Effector memory CD8-positive, alpha-beta T cell (primary cell): ENCODE measurements around the gene ZRSR2.
"Not testable (repeated sequence)": the region's sequence is repeated elsewhere in the genome, so short reads cannot be mapped to it uniquely, and the experiment has no call there.

Source experiments
- ATAC-seq: fragments of 150-1000 bp; cut with Tn5 transposase; replicated peaks from 2 replicates; pipeline ENCODE4 v1.10.0; 2021; ENCODE audit warnings: mild to moderate bottlenecking, moderate library complexity
- DNase-seq, 3 experiments: peaks; one replicate each; pipeline ENCODE4 v3.0.0; 2021
- H3K27ac Mint-ChIP-seq, 2 donors: one replicate each; pipeline ENCODE4 v1.8.0; 2022; ENCODE audit warnings: mild to moderate bottlenecking in 2 of 2, mixed read lengths in 2 of 2, moderate library complexity in 2 of 2
- H3K27me3 Mint-ChIP-seq, 2 donors: one replicate each; pipeline ENCODE4 v1.8.0; 2022; ENCODE audit warnings: mixed read lengths in 2 of 2
- H3K36me3 Mint-ChIP-seq: one replicate; pipeline ENCODE4 v1.8.0; 2022; ENCODE audit warnings: mild to moderate bottlenecking, moderate library complexity, mixed read lengths; ENCODE audit not compliant: insufficient read depth
- H3K4me1 Mint-ChIP-seq, 2 donors: one replicate each; pipeline ENCODE4 v1.8.0; 2022; ENCODE audit warnings: low read depth in 2 of 2, mixed read lengths in 2 of 2
- H3K4me3 Mint-ChIP-seq, 2 donors: one replicate each; pipeline ENCODE4 v1.8.0; 2022; ENCODE audit warnings: mild to moderate bottlenecking in 2 of 2, mixed read lengths in 2 of 2, moderate library complexity in 2 of 2
- H3K9me3 Mint-ChIP-seq, 2 donors: one replicate each; pipeline ENCODE4 v1.8.0; 2022; ENCODE audit warnings: mixed read lengths in 2 of 2

Gene ZRSR2

DNA sequence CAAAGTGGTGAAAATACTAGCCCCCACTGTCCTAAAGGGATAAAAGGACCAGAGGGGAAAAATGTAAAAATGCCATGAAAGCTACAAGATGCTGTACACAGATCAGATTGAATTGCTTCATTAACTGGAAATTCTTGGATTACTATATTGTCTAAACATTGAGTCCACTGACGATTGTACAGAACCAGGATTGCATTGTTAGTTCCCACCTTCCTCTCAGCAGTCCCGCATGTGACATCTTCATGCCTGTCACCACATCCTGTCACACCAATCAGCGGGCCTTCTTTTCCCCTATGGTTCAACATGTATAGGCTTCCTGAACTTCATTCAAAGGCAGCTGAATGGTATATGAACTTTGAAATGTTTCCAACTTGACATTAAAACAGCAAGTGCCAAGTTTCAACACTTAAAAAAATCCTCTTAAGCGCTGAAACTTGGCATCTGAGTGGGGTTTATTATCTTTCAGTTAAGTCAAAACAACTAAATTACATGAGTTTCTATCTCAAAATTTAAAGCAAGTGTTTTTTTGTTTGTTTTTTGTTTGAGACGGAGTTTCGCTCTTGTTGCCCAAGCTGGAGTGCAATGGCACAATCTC is 24.6 kb downstream of the ZRSR2 start:
- H3K27me3 Mint-ChIP-seq, result no peaks in the 10 kb centered on the region
- H3K36me3 Mint-ChIP-seq, result peaks cover 39% of the 10 kb centered on the region
- no peak overlapping the region for H3K4me3 Mint-ChIP-seq
- ATAC-seq, result no peak
- no peak for DNase-seq
- H3K9me3 Mint-ChIP-seq, result no peaks in the 10 kb centered on the region
- H3K27ac Mint-ChIP-seq, result peak overlapping the region in 1 of 2 donors; percentile 32
- peaks cover 15 to 22% of the 10 kb centered on the region in 2 donors for H3K4me1 Mint-ChIP-seq

DNA sequence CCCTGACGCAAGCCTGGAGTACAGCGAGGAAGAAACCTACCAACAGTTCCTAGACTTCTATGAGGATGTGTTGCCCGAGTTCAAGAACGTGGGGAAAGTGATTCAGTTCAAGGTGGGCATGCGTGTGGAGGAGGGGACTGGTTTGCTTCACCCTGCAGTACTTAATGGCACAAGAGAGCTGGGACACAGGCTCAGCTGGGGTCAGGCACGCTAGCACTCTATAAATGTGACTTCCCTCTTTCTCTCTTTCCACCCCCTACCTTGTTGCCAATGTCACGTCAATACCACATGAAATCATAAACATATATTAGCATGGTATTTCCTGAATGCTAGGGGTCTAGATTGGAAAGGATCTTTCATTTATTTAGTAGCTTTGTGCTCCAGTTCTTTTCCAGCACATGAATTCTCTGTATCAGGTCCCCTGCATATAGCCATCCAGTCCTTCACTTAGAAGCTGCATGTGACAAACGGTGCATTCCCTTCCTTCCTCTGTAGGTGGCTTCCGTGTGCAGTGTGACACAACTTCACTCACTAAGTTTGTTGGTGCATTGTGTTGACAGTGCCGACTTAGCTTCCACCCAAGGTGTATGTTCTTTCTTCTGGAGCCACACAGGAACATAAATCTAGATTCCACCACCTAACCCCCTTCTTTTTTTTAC is 25.6 kb downstream of the ZRSR2 start:
- peaks cover 42% of the 10 kb centered on the region for H3K36me3 Mint-ChIP-seq
- no peaks in the 10 kb centered on the region for H3K9me3 Mint-ChIP-seq
- H3K27ac Mint-ChIP-seq, result no peak overlapping the region
- peaks cover 15 to 22% of the 10 kb centered on the region in 2 donors for H3K4me1 Mint-ChIP-seq
- peak in 2 of 3 experiments; percentile 1 for DNase-seq
- peak; percentile 66 for ATAC-seq
- no peak overlapping the region for H3K4me3 Mint-ChIP-seq
- H3K27me3 Mint-ChIP-seq, result no peaks in the 10 kb centered on the region

GRCh38 chrX:15816438-15816809 is 26.1 kb downstream of the ZRSR2 start:
- Mint-ChIP-seq H3K4me1 (peaks cover 15 to 22% of the 10 kb centered on the region in 2 donors), H3K27me3 (no peaks in the 10 kb centered on the region), H3K4me3 (peak overlapping the region in 1 of 2 donors; percentile 73), H3K27ac (peak overlapping the region; percentile 59 to 84), H3K9me3 (no peaks in the 10 kb centered on the region), H3K36me3 (peaks cover 39% of the 10 kb centered on the region)
- DNase-seq (no peak), ATAC-seq (peak; percentile 4)

GRCh38 chrX:15816886-15817285 is 26.6 kb downstream of the ZRSR2 start:
- H3K9me3 Mint-ChIP-seq, result no peaks in the 10 kb centered on the region
- H3K4me1 Mint-ChIP-seq, result peaks cover 15 to 22% of the 10 kb centered on the region in 2 donors
- H3K4me3 Mint-ChIP-seq, result peak overlapping the region; percentile 10 to 73
- H3K27ac Mint-ChIP-seq, result peak overlapping the region; percentile 59 to 84
- H3K36me3 Mint-ChIP-seq, result peaks cover 37% of the 10 kb centered on the region
- ATAC-seq (peak; percentile 87), DNase-seq (peak; percentile 16 to 35 (median 16))
- H3K27me3 Mint-ChIP-seq, result no peaks in the 10 kb centered on the region

GRCh38 chrX:15820106-15821073 is 30.1 kb downstream of the ZRSR2 start:
- H3K36me3 Mint-ChIP-seq, result peaks cover 47% of the 10 kb centered on the region
- H3K9me3 Mint-ChIP-seq, result no peaks in the 10 kb centered on the region
- H3K27ac Mint-ChIP-seq, result peak overlapping the region; percentile 20 to 77
- H3K27me3 Mint-ChIP-seq, result no peaks in the 10 kb centered on the region
- no peak overlapping the region for H3K4me3 Mint-ChIP-seq
- ATAC-seq (no peak), DNase-seq (no peak)
- H3K4me1 Mint-ChIP-seq, result peaks cover 12 to 15% of the 10 kb centered on the region in 2 donors

GRCh38 chrX:15822922-15823321 is 32.6 kb downstream of the ZRSR2 start:
- Mint-ChIP-seq H3K36me3 (peaks cover 30% of the 10 kb centered on the region), H3K4me1 (peaks cover 0 to 1% of the 10 kb centered on the region in 2 donors), H3K27me3 (no peaks in the 10 kb centered on the region), H3K27ac (no peak overlapping the region), H3K4me3 (no peak overlapping the region), H3K9me3 (no peaks in the 10 kb centered on the region)
- ATAC-seq (no peak), DNase-seq (no peak)

DNA sequence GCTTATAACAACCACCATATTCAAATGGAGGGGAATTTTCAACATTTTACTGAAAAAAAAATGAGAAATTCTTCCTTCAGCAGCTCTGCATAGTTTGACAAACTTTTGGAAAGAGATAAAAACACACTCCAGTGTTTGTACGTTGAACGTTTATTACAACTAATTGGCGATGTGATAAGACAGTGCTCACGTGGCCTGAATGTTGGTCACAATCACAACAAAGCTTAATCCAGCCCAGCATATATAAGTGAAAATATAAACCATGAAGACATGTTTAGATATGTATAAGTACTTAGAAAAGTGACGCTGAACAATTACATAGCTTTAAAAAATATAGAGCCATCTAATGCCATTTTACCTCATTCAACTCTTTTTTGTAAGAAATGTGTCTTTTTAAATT is 35.7 kb downstream of the ZRSR2 start:
- no peak for ATAC-seq
- Mint-ChIP-seq H3K36me3 (peaks cover 15% of the 10 kb centered on the region), H3K27me3 (no peaks in the 10 kb centered on the region), H3K27ac (peak overlapping the region in 1 of 2 donors; percentile 52), H3K9me3 (no peaks in the 10 kb centered on the region), H3K4me1 (peaks cover 0 to 1% of the 10 kb centered on the region in 2 donors), H3K4me3 (no peak overlapping the region)
- no peak for DNase-seq

GRCh38 chrX:15829217-15829616 is 38.9 kb downstream of the ZRSR2 start:
- Mint-ChIP-seq H3K27ac (peak overlapping the region in 1 of 2 donors; percentile 41), H3K4me1 (no peaks in the 10 kb centered on the region), H3K9me3 (no peaks in the 10 kb centered on the region), H3K4me3 (no peak overlapping the region), H3K36me3 (peaks cover 4% of the 10 kb centered on the region), H3K27me3 (no peaks in the 10 kb centered on the region)
- DNase-seq (no peak), ATAC-seq (no peak)

DNA sequence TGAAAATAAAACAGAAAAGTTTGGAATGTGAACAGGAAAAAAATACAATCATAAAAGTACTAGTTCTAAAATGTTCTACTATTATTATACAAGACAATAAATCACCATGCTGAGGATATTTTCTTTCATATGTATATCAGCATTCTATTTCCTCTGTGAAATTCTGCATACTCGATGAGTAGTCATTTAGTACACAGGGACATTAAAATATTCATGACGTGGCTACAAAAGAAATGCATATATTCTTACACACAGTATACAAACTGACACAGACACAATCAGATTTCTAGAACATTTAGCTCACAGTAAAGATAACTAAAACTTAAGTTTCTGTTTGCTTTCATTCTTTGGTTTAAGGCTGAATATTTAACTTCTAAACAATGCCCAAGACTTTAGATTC is 41.1 kb downstream of the ZRSR2 start:
- DNase-seq, H3K27ac Mint-ChIP-seq, H3K27me3 Mint-ChIP-seq, H3K4me1 Mint-ChIP-seq, H3K36me3 Mint-ChIP-seq, H3K4me3 Mint-ChIP-seq, H3K9me3 Mint-ChIP-seq, ATAC-seq: not testable (repeated sequence)

GRCh38 chrX:15834053-15834452 is 43.8 kb downstream of the ZRSR2 start:
- Mint-ChIP-seq H3K4me1 (no peaks in the 10 kb centered on the region), H3K9me3 (no peaks in the 10 kb centered on the region), H3K36me3 (peaks cover 4% of the 10 kb centered on the region), H3K27ac (no peak overlapping the region), H3K27me3 (no peaks in the 10 kb centered on the region), H3K4me3 (no peak overlapping the region)
- no peak for DNase-seq
- no peak for ATAC-seq

- ATAC-seq (no peak), DNase-seq (no peak)
- no peak overlapping the region for H3K4me3 Mint-ChIP-seq
- no peak overlapping the region for H3K27ac Mint-ChIP-seq
- H3K27me3 Mint-ChIP-seq, result no peaks in the 10 kb centered on the region
- no peaks in the 10 kb centered on the region for H3K9me3 Mint-ChIP-seq
- peaks cover 7% of the 10 kb centered on the region for H3K36me3 Mint-ChIP-seq
- H3K4me1 Mint-ChIP-seq, result no peaks in the 10 kb centered on the region
Observed at GRCh38 chrX:15834827-15835595, 44.7 kb downstream of the ZRSR2 start.

DNA sequence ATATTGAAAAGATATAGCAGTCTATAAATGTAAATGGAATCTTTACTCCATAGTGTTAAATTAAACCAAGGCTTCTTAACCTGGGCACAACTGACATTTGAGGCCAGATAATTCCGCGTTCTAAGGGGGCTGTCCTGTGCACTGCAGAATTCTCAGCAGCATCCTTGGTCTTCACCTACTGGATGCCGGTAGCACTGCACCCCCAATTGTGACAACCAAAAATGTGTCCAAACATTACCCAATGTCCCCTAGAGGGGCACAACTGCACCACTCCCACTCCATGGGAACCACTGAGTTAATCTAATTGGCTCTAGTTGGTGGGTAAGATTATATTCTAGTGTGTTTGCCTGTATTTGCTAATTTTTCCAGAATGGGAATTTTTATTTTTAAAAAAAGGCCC is 47.7 kb downstream of the ZRSR2 start:
- Mint-ChIP-seq H3K4me3 (no peak overlapping the region), H3K27ac (no peak overlapping the region), H3K9me3 (no peaks in the 10 kb centered on the region), H3K27me3 (no peaks in the 10 kb centered on the region), H3K4me1 (no peaks in the 10 kb centered on the region), H3K36me3 (peaks cover 5% of the 10 kb centered on the region)
- ATAC-seq, result peak; percentile 64
- no peak for DNase-seq
